CD14-positive monocyte (primary cell): ENCODE measurements around the gene TMCC3. TPM values are rescaled to one million over a fixed set of nuclear protein-coding genes. Genes with fewer than 3 reads are reported as not detected.

Source experiments
- DNase-seq, 3 donors: peaks; one replicate each; pipeline ENCODE4 v3.0.0-alpha.2; 2011 to 2022
- H2AFZ ChIP-seq: 2 replicates; pipeline ENCODE4 v1.6.0; 2012; ENCODE audit warnings: mild to moderate bottlenecking, low read depth, low read length, inconsistent platforms; ENCODE audit not compliant: insufficient read depth, poor library complexity, severe bottlenecking
- H3K27ac ChIP-seq, 2 donors: 1 replicate in 1 of 2; 2 replicates in 1 of 2; pipeline ENCODE4 v1.5.1; 2012 to 2013; ENCODE audit warnings: low read length in 2 of 2, control low read depth in 1 of 2, inconsistent platforms in 1 of 2, low read depth in 1 of 2, mild to moderate bottlenecking in 1 of 2
- H3K27me3 ChIP-seq, 2 donors: one replicate each; pipeline versions ENCODE4 v1.6.0 to v1.6.1; 2011 to 2013; ENCODE audit warnings: low read length in 2 of 2; ENCODE audit not compliant: control insufficient read depth in 2 of 2, insufficient read depth in 2 of 2
- H3K36me3 ChIP-seq, 2 donors: replicated peaks in 1 of 2; 1 replicate in 1 of 2; 2 replicates in 1 of 2; pipeline versions ENCODE4 v1.5.1 to v1.6.1; 2012 to 2013; ENCODE audit warnings: low read length in 2 of 2, control low read depth in 1 of 2, inconsistent platforms in 1 of 2, mild to moderate bottlenecking in 1 of 2; ENCODE audit not compliant: insufficient read depth in 2 of 2, control insufficient read depth in 1 of 2
- H3K4me1 ChIP-seq, 2 donors: 1 replicate in 1 of 2; 2 replicates in 1 of 2; pipeline versions ENCODE4 v1.5.1 to v1.6.1; 2012 to 2013; ENCODE audit warnings: low read length in 2 of 2, control low read depth in 1 of 2, inconsistent platforms in 1 of 2, mild to moderate bottlenecking in 1 of 2, moderate library complexity in 1 of 2; ENCODE audit not compliant: insufficient read depth in 2 of 2, control insufficient read depth in 1 of 2
- H3K4me2 ChIP-seq: replicated peaks from 2 replicates; pipeline ENCODE3; 2012; ENCODE audit warnings: low read length, moderate library complexity, mild to moderate bottlenecking; ENCODE audit not compliant: poor library complexity, severe bottlenecking; ENCODE audit errors: extremely low read depth
- H3K4me3 ChIP-seq, 3 experiments: fragments of 200-600 bp in 1 of 3; sonication (generic) in 1 of 3; replicated peaks in 1 of 3; 1 replicate in 2 of 3; 2 replicates in 1 of 3; pipeline ENCODE4 v1.5.1; 2011 to 2013; ENCODE audit warnings: low read length in 3 of 3, mild to moderate bottlenecking in 3 of 3, control low read depth in 2 of 3, low read depth in 2 of 3, inconsistent platforms in 1 of 3, moderate library complexity in 1 of 3
- H3K79me2 ChIP-seq: 2 replicates; pipeline ENCODE4 v1.6.0; 2012; ENCODE audit warnings: mild to moderate bottlenecking, control low read depth, inconsistent platforms, low read length, moderate library complexity; ENCODE audit not compliant: insufficient read depth
- H3K9ac ChIP-seq: 2 replicates; pipeline ENCODE4 v1.6.0; 2017; ENCODE audit warnings: low read length, mild to moderate bottlenecking; ENCODE audit not compliant: insufficient read depth, poor library complexity, severe bottlenecking
- H3K9me3 ChIP-seq, 2 donors: replicated peaks in 1 of 2; 1 replicate in 1 of 2; 2 replicates in 1 of 2; pipeline versions ENCODE4 v1.5.1 to v1.6.1; 2012 to 2013; ENCODE audit warnings: low read length in 2 of 2, control low read depth in 1 of 2; ENCODE audit not compliant: control insufficient read depth in 1 of 2, insufficient read depth in 1 of 2
- H4K20me1 ChIP-seq: 2 replicates; pipeline ENCODE4 v1.6.0; 2012; ENCODE audit warnings: mild to moderate bottlenecking, low read length, control low read depth, moderate library complexity; ENCODE audit not compliant: insufficient read depth
- H3K27ac Mint-ChIP-seq, 7 donors: one replicate each; pipeline ENCODE4 v1.8.0; 2020; ENCODE audit warnings: mild to moderate bottlenecking in 7 of 7, mixed read lengths in 7 of 7, moderate library complexity in 6 of 7, inconsistent platforms in 2 of 7
- H3K27me3 Mint-ChIP-seq, 3 donors: one replicate each; pipeline ENCODE4 v1.8.0; 2021 to 2022; ENCODE audit warnings: low read depth in 3 of 3, mild to moderate bottlenecking in 3 of 3, mixed read lengths in 3 of 3, moderate library complexity in 3 of 3, inconsistent platforms in 1 of 3
- H3K36me3 Mint-ChIP-seq, 2 donors: one replicate each; pipeline ENCODE4 v1.8.0; 2020; ENCODE audit warnings: mixed read lengths in 2 of 2, inconsistent platforms in 1 of 2, mild to moderate bottlenecking in 1 of 2
- H3K4me1 Mint-ChIP-seq: one replicate; pipeline ENCODE4 v1.8.0; 2020; ENCODE audit warnings: mild to moderate bottlenecking, mixed read lengths
- H3K4me3 Mint-ChIP-seq, 2 donors: one replicate each; pipeline ENCODE4 v1.8.0; 2020; ENCODE audit warnings: mild to moderate bottlenecking in 2 of 2, mixed read lengths in 2 of 2, moderate library complexity in 1 of 2
- H3K9me3 Mint-ChIP-seq, 7 donors: one replicate each; pipeline ENCODE4 v1.8.0; 2020 to 2022; ENCODE audit warnings: mixed read lengths in 7 of 7, mild to moderate bottlenecking in 6 of 7, moderate library complexity in 6 of 7, inconsistent platforms in 2 of 7
- CTCF ChIP-seq: fragments of 200-600 bp; IDR thresholded peaks from one replicate; pipeline ENCODE4 v1.8.0; 2022; ENCODE audit warnings: antibody characterized with exemption, mild to moderate bottlenecking
- WGBS: methylation state at CpG from one replicate; pipeline ENCODE4 v1.1.5; 2013; ENCODE audit warnings: missing lambda C conversion rate; ENCODE audit not compliant: insufficient coverage; 5-methylcytosine and 5-hydroxymethylcytosine counted together
- intact Hi-C, 2 donors: fragments of 100-400 bp; cut with micrococcal nuclease; formaldehyde crosslinking; loops; one replicate each; pipeline versions ENCODE4 v1.15.0 to v1.15.1; 2023
- polyA plus RNA-seq, 3 donors: library from polyadenylated mRNA; depleted of rRNA in 1 of 3; unstranded in 2 of 3; stranded (reverse) in 1 of 3; fragments of 300-500 nt in 2 of 3; fragments of >200 nt in 1 of 3; fragmentation: Illumina TruSeq in 2 of 3; gene quantifications; 1 replicate in 2 of 3; 2 replicates in 1 of 3; pipeline ENCODE4 v1.2.3, GENCODE V29; 2012 to 2021

The TMCC3 gene
- polyA plus RNA-seq, 3 donors = 3.4 to 14.7 (median 7.1) TPM

- 100% methylated on average over 1 of the region's 2 CpGs for WGBS
- no peaks in the 10 kb centered on the region for H3K36me3 Mint-ChIP-seq
- H3K4me3 Mint-ChIP-seq = no peak overlapping the region
- no peak overlapping the region for H3K4me2 ChIP-seq
- intact Hi-C loops = no loop called here
- no peaks in the 10 kb centered on the region for H3K9me3 ChIP-seq
- H3K79me2 ChIP-seq = no peaks in the 10 kb centered on the region
- no peak overlapping the region for H3K27ac Mint-ChIP-seq
- TF ChIP-seq CTCF = no peak
- H3K27me3 ChIP-seq = no peaks in the 10 kb centered on the region
- peaks cover 0 to 6% (median 0%) of the 10 kb centered on the region in 7 donors for H3K9me3 Mint-ChIP-seq
- H4K20me1 ChIP-seq = peaks cover 26% of the 10 kb centered on the region
- no peaks in the 10 kb centered on the region for H3K4me1 ChIP-seq
- H3K4me3 ChIP-seq = no peak overlapping the region
- H3K27ac ChIP-seq = no peak overlapping the region
- H3K36me3 ChIP-seq = no peaks in the 10 kb centered on the region
- DNase-seq = no peak
- no peak overlapping the region for H3K9ac ChIP-seq
- no peak overlapping the region for H2AFZ ChIP-seq
- H3K27me3 Mint-ChIP-seq = peaks cover 0 to 8% (median 2%) of the 10 kb centered on the region in 3 donors
- no peaks in the 10 kb centered on the region for H3K4me1 Mint-ChIP-seq
Observed at GRCh38 chr12:94596596-94596995, 53.8 kb downstream of the TMCC3 start.

- H3K4me1 Mint-ChIP-seq = no peaks in the 10 kb centered on the region
- no peaks in the 10 kb centered on the region for H3K4me1 ChIP-seq
- H3K4me2 ChIP-seq = no peak overlapping the region
- no peaks in the 10 kb centered on the region for H3K36me3 Mint-ChIP-seq
- H3K36me3 ChIP-seq = no peaks in the 10 kb centered on the region
- no peak overlapping the region for H3K9ac ChIP-seq
- H3K27ac ChIP-seq = no peak overlapping the region
- TF ChIP-seq CTCF = no peak
- H3K27me3 ChIP-seq = no peaks in the 10 kb centered on the region
- peaks cover 0 to 6% (median 0%) of the 10 kb centered on the region in 7 donors for H3K9me3 Mint-ChIP-seq
- no peaks in the 10 kb centered on the region for H3K9me3 ChIP-seq
- peaks cover 0 to 7% (median 2%) of the 10 kb centered on the region in 3 donors for H3K27me3 Mint-ChIP-seq
- H3K27ac Mint-ChIP-seq = no peak overlapping the region
- H4K20me1 ChIP-seq = peaks cover 22% of the 10 kb centered on the region
- WGBS = no CpG with 5 or more reads among the region's 3 CpGs
- H3K79me2 ChIP-seq = no peaks in the 10 kb centered on the region
- no peak overlapping the region for H3K4me3 ChIP-seq
- no peak overlapping the region for H3K4me3 Mint-ChIP-seq
- intact Hi-C loops = no loop called here
- DNase-seq = no peak
- H2AFZ ChIP-seq = no peak overlapping the region
Observed at GRCh38 chr12:94595152-94595551, 55.2 kb downstream of the TMCC3 start.
